ENCODE results near the gene PARVG. TPM values are rescaled to one million over a fixed set of nuclear protein-coding genes. Genes with fewer than 3 reads are reported as not detected.
A peak's percentile ranks its signal among the peaks of the same experiment; 100 is the strongest.

PARVG gene
- total RNA-seq, 3 donors from 2014 or later = 5.8 to 9.7 (median 8.1) TPM

GRCh38 chr22:44196731-44197131 is 16.0 kb downstream of the PARVG start:
- no peak for TF ChIP-seq CTCF (IDR thresholded peaks at IDR 0.05)
- intact Hi-C loops (cut with DNase I, micrococcal nuclease) = no loop called here
- DNase-seq (peak in 1 of 3 donors; percentile 30), ATAC-seq (no peak)
- no peaks in the 10 kb centered on the region for H3K4me1 ChIP-seq (ENCODE audit: low read depth)
- H3K36me3 ChIP-seq (ENCODE audit: low read depth) = no peaks in the 10 kb centered on the region
- no peak overlapping the region for H3K4me3 ChIP-seq
- H3K9me3 ChIP-seq = no peaks in the 10 kb centered on the region

DNA sequence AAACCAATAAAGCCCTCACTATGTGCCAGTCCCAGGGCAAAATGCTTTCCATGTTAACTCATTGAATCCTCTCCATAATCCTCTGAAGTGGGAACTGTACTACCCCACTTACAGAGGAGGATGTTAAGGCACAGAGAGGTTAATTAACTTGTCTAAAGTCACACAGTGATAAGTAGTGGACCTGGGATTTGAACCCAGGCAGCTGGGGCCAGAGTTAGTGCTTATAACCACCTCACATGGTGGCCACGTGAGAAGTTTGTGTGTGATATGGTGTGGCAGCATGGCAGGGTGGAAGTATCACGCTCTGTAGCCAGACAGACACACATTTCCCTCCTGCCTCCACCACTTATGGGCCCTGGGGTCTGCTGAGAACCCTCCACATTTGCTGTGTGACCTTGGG is 16.5 kb downstream of the PARVG start:
- no peaks in the 10 kb centered on the region for H3K4me1 ChIP-seq (ENCODE audit: low read depth)
- intact Hi-C loops (cut with DNase I, micrococcal nuclease) = no loop called here
- no peaks in the 10 kb centered on the region for H3K9me3 ChIP-seq
- H3K4me3 ChIP-seq = no peak overlapping the region
- ATAC-seq (no peak), DNase-seq (no peak)
- H3K36me3 ChIP-seq (ENCODE audit: low read depth) = no peaks in the 10 kb centered on the region
- no peak for TF ChIP-seq CTCF (IDR thresholded peaks at IDR 0.05)

GRCh38 chr22:44199164-44199563 is 18.4 kb downstream of the PARVG start:
- no peaks in the 10 kb centered on the region for H3K4me1 ChIP-seq (ENCODE audit: low read depth)
- intact Hi-C loops (cut with DNase I, micrococcal nuclease) = no loop called here

GRCh38 chr22:44199866-44200265 is 19.1 kb downstream of the PARVG start:
- no peaks in the 10 kb centered on the region for H3K9me3 ChIP-seq
- intact Hi-C loops (cut with DNase I, micrococcal nuclease) = no loop called here
- no peak for DNase-seq

More at GRCh38 chr22:44199164-44199563, 18.4 kb downstream of the PARVG start:
- DNase-seq = no peak
- H3K36me3 ChIP-seq (ENCODE audit: low read depth) = no peaks in the 10 kb centered on the region
- no peak for ATAC-seq
- no peak for TF ChIP-seq CTCF (IDR thresholded peaks at IDR 0.05)
- no peaks in the 10 kb centered on the region for H3K9me3 ChIP-seq
- H3K4me3 ChIP-seq = no peak overlapping the region

GRCh38 chr22:44200451-44200850 is 19.7 kb downstream of the PARVG start:
- no peak for TF ChIP-seq CTCF (IDR thresholded peaks at IDR 0.05)
- DNase-seq = no peak

More at GRCh38 chr22:44199866-44200265, 19.1 kb downstream of the PARVG start:
- no peak for TF ChIP-seq CTCF (IDR thresholded peaks at IDR 0.05)
- Histone ChIP-seq H3K4me3 (no peak overlapping the region), H3K4me1 (ENCODE audit: low read depth) (no peaks in the 10 kb centered on the region), H3K36me3 (ENCODE audit: low read depth) (no peaks in the 10 kb centered on the region)
- ATAC-seq = no peak

More at GRCh38 chr22:44200451-44200850, 19.7 kb downstream of the PARVG start:
- Histone ChIP-seq H3K9me3 (no peaks in the 10 kb centered on the region), H3K4me3 (no peak overlapping the region), H3K36me3 (ENCODE audit: low read depth) (no peaks in the 10 kb centered on the region), H3K4me1 (ENCODE audit: low read depth) (no peaks in the 10 kb centered on the region)
- intact Hi-C loops (cut with DNase I, micrococcal nuclease) = no loop called here
- ATAC-seq = no peak
